HG03571 (cell line): ENCODE results near the gene PDE7B.

Source experiments
- ATAC-seq: cut with Tn5 transposase; IDR thresholded peaks from one replicate; pipeline ENCODE4 v1.9.1; 2021; ENCODE audit not compliant: unreplicated experiment

Gene PDE7B

GRCh38 chr6:136060052-136060451, 208.6 kb downstream of the PDE7B start:
- no peak for ATAC-seq

- no peak for ATAC-seq
Measured at GRCh38 chr6:136060759-136061158, 209.3 kb downstream of the PDE7B start.

DNA sequence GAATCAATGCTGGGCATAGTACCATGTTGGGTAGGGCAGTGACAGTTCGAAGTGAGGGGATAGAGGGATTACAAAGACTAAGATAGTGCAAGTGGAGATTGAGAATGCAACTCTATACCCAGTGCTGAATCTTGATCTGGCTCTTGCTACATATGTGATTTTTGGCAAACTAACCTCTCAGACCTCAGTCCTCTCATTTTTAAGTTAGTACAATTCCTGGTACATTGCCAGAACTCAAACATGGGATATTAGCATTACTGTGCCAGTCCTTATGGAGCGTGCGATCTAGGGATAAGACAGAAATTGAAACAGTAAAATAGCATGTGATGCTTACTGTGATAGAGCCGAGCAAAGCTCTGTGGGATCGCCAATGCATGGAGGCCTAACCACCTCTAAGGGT, 210.2 kb downstream of the PDE7B start:
- ATAC-seq: no peak

- ATAC-seq: no peak
Measured at GRCh38 chr6:136063096-136063495, 211.6 kb downstream of the PDE7B start.

- ATAC-seq: no peak
Measured at GRCh38 chr6:136066005-136066404, 214.5 kb downstream of the PDE7B start.

DNA sequence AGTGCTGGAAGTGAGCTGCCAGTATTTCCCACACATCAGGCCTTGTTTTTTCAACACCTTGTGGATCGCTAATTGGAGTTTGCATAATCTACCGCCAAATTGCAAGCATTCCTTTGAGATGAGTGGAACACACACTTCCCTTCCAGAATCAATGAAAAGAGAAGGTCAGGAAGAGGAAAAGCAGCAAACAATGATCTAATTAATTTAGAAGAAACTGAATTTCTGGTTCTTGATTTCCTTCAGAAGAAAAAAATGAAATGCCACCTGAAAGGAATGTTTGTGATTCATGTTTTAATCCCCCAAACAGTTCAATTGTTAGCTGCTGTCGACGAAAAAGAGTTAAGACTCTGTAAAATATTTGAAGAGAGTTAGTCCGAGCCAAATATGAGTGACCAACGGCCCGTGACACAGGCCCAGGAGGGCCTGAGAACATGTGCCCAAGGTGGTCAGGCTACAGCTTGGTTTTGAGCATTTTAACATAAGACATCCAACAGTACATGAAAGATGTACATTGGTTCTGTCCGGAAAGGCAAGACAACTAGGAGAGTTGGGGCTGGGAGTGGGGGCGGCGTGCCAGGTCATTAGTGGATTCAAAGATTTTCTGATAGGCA, 216.3 kb downstream of the PDE7B start:
- no peak for ATAC-seq

GRCh38 chr6:136069119-136069518, 217.6 kb downstream of the PDE7B start:
- ATAC-seq: no peak

DNA sequence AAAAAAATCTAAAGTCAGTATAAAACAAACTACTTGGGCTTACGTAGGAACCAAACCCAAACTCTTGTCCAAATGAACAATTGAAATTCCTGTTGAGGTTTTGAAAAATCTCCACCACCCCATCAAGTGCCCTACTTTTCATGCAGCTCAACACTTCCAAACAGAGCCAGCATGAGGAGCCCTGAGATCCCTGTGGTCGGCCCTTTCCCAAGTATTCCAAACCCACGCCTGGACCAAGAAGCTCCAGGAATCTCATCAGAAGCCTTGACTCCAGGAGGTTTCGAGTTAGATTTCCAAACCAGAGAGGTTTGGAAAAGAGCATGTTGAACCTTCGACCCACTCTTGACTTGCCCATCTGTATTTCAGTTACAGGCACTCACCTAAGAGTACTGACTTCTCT, 219.3 kb downstream of the PDE7B start:
- ATAC-seq: no peak

- ATAC-seq: no peak
Measured at GRCh38 chr6:136072691-136073090, 221.2 kb downstream of the PDE7B start.

GRCh38 chr6:136073216-136073615, 221.7 kb downstream of the PDE7B start:
- no peak for ATAC-seq

- ATAC-seq: no peak
Measured at GRCh38 chr6:136076496-136076895, 225.0 kb downstream of the PDE7B start.

GRCh38 chr6:136077834-136078576, 226.5 kb downstream of the PDE7B start:
- ATAC-seq: no peak

DNA sequence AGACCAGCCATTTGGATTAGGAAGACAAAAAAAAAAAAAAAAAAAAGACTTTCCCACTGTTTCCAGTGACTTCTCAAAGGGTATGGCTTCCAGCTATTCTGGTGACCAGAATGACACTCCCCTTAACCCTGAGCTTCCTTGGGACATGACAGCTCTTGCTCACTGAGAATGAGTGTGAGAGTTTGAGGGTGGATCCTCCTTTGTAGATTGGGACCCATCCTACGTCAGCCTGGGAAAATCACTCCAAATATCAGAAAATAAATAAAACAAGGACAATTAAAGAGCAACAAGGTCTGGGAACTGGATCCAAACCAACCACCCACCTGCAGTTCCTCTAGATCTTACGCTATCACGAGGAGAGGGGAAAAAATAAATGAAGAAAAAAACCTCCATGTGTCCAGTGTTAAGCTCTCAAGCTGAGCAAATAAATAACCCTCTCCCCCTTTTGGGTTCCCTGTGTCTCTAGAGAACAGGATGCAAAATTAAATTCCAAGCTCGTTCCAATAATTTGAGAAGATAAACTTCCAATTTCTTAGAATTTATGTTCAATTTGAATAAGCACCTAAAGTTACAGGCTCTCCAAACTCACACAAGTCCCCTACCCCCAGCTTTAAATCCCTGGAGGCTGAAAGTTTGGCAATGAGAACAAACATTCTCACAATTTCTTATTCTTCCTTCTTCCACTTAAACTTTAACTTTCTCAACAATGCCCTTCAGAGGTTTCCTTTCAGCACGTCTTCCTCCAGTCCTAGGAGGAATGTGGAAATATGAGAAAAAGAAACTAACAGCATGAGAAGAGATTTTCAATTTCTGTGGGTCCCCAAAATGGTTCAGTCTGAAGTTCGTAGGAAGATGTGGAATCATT, 228.4 kb downstream of the PDE7B start:
- ATAC-seq: no peak

GRCh38 chr6:136083540-136083939, 232.0 kb downstream of the PDE7B start:
- no peak for ATAC-seq

- ATAC-seq: no peak
Measured at GRCh38 chr6:136084403-136084802, 232.9 kb downstream of the PDE7B start.

DNA sequence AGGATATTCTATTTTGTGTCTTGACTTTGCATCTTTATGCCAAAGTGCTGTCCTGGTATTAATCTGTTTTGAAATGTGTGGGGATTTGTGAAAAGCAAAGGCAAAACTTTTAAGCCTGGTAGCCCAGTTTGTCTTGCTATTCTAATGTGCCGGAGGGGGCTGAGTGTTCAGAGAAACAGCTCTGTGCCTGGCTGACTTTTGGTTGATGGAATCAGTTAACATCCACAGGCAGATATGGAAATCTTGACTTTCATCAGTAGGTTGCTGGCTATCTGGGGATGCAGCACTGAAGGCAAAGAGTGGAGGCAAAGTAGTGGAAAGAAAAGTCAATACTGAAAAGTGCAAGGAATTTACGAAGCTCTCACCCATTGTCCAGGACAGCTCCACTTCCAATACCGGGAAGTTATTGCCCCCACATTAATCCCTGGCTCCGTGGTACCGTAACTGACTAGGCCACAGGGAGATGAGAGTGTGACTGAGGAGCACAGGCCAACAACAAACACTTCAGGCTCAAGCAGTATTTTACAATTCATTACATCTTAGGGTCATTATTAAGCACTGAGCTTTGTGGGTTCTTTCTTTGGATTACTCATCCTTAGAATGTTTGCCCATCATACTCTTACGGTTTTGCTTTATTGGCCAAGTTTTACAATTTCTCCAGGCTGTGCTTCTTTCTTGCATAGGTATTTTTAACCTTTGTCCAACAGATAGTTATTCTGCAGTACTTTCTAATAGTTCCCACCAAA, 234.0 kb downstream of the PDE7B start:
- ATAC-seq: no peak

DNA sequence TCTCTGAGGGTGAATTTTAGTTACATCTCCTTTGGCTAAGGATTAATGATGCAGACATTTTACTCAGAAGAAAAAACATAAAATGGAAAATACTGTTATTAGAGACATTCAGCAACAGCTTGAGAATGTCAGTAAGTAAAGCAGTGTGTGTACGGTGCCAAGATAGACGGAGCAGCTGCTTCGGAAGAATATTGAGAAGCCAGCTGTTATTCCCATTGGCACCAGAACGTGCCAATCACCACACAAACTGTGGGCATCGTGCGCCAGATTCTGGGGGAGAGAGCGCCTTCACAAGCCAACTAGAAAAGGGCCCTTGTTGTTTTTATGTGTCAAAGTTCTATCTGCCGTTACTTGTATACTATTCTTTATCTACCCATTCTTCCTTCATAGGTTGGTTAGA, 235.2 kb downstream of the PDE7B start:
- no peak for ATAC-seq

DNA sequence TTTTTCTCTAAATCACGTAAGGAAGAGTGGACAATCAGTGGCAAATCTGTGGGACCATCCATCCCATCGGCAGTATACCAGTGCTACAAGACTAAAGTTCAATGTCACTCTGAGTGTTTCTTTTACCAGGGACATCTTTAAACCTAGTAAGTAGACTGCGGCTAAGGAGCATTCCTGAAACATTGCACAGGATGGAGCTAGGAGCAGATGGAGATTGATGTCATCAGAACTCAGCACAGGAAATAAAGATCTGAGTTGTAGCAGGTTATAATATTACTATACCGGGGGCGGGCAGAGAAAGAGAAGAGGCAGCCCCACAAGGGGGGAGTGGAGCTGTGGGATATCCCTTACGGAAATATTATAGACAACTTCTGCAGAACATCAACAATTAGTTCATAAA, 236.5 kb downstream of the PDE7B start:
- no peak for ATAC-seq

DNA sequence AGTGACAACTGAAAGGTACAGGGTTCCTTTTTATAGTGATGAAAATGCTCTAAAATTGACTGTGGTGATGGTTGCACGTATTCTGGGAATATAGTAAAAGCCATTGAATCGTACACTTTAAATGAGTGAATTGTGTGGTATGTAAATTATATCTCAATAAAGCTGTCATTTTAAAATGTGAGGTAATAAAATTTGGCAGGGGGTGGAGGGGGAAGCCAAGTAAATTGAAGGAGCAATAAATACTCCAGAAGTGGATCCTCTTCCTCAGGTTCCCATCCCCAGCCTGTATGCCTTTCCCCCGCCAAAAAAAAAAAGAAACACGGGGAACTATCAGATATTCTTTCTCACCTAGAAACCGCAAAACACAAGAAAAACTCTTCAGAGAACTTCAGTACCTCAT, 237.2 kb downstream of the PDE7B start:
- ATAC-seq: no peak

- no peak for ATAC-seq
Measured at GRCh38 chr6:136089876-136090275, 238.4 kb downstream of the PDE7B start.

- no peak for ATAC-seq
Measured at GRCh38 chr6:136090929-136091328, 239.4 kb downstream of the PDE7B start.
